ENCODE results near the gene GUCY2F.

GUCY2F gene

DNA sequence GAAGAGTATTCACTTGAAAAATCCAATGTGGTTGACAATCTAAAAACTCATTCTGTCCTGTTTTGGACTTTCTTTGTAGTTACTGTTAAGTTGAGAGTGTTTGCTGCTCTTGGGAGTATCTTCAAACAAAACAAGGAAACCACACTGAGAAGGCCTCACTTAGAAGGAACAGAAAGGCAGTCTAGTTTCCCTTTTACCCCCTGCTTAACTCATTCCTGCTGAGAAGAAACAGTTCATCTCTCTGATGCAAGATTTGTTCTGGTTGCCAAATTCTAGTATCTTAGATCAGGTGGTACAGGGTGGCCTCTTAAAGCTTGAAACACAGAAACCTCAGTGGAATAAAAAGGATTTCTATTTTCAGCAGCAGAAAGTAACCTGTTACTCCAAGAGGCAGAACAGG, 41.4 kb downstream of the GUCY2F start:
- no peak overlapping the region for H3K4me3 ChIP-seq
- peak overlapping the region; percentile 34; the same call in 1 of the 2 replicates for H3K27ac ChIP-seq
- no peak overlapping the region for H3K9ac ChIP-seq (ENCODE audit: insufficient read length)
- DNase-seq (ENCODE audit: low read depth, low spot score) = peak; percentile 6
- TF ChIP-seq EZH2 (IDR thresholded peaks at IDR 0.05) (no peak), FOXP2 (optimal IDR thresholded peaks at IDR 0.05; ENCODE audit: control extremely low read depth, extremely low read length, insufficient read depth) (no peak), POLR2AphosphoS5 (IDR thresholded peaks at IDR 0.05; ENCODE audit: borderline replicate concordance, low read depth, low read length) (no peak)
- H3K36me3 ChIP-seq (ENCODE audit: insufficient read depth, low read length) = no peaks in the 10 kb centered on the region
- no peaks in the 10 kb centered on the region for H3K9me3 ChIP-seq (ENCODE audit: low read depth, low read length)

DNA sequence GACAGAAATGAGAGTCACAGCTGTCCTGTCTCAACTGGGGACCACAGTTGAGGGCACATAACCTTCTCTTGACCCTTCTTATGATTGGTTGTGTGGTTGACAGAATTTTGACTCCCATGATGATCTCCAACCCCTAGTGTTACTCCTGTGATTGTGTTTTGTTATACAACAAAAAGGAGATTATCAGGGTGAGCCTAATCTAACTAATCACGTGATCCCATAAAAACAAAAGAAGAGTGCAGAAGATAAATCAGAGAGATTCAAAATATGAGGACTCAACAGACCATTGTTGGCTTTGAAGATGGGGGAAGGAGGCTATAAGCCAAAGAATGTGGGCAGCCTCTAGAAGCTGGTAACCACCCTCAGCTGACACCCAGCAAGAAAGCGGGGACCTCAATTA, 72.7 kb downstream of the GUCY2F start:
- no peak for DNase-seq (ENCODE audit: low read depth, low spot score)
- TF ChIP-seq FOXP2 (optimal IDR thresholded peaks at IDR 0.05; ENCODE audit: control extremely low read depth, extremely low read length, insufficient read depth) = no peak
- TF ChIP-seq POLR2AphosphoS5 (IDR thresholded peaks at IDR 0.05; ENCODE audit: borderline replicate concordance, low read depth, low read length) = no peak
- no peak for TF ChIP-seq EZH2 (IDR thresholded peaks at IDR 0.05)
- no peak overlapping the region for H3K27ac ChIP-seq
- H3K9ac ChIP-seq (ENCODE audit: insufficient read length) = no peak overlapping the region
- H3K36me3 ChIP-seq (ENCODE audit: insufficient read depth, low read length) = no peaks in the 10 kb centered on the region
- no peak overlapping the region for H3K4me3 ChIP-seq
- H3K9me3 ChIP-seq (ENCODE audit: low read depth, low read length) = no peaks in the 10 kb centered on the region

DNA sequence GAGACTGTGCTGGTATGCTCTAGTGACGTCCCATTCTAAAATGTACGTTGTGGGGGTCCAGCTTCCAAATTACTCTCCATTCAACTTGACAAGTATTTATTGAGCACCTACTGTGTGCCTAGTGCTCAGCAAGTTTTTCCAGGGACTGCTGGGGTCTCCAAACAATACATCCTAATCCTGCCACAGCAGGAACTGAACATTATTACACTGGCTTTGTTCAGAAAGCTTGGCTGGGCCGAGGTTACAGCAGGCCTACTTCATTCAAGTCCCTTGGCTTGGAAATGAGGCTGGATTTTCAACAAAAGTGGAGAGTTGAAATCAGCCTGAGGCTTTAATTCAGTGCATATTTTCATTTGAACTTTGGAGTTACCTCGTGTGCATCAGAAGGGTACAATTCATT, 78.0 kb downstream of the GUCY2F start:
- no peak for TF ChIP-seq FOXP2 (optimal IDR thresholded peaks at IDR 0.05; ENCODE audit: control extremely low read depth, extremely low read length, insufficient read depth)
- no peak for TF ChIP-seq EZH2 (IDR thresholded peaks at IDR 0.05)
- TF ChIP-seq POLR2AphosphoS5 (IDR thresholded peaks at IDR 0.05; ENCODE audit: borderline replicate concordance, low read depth, low read length) = no peak
- no peaks in the 10 kb centered on the region for H3K9me3 ChIP-seq (ENCODE audit: low read depth, low read length)
- no peaks in the 10 kb centered on the region for H3K36me3 ChIP-seq (ENCODE audit: insufficient read depth, low read length)
- DNase-seq (ENCODE audit: low read depth, low spot score) = no peak
- no peak overlapping the region for H3K27ac ChIP-seq
- H3K9ac ChIP-seq (ENCODE audit: insufficient read length) = no peak overlapping the region
- no peak overlapping the region for H3K4me3 ChIP-seq

DNA sequence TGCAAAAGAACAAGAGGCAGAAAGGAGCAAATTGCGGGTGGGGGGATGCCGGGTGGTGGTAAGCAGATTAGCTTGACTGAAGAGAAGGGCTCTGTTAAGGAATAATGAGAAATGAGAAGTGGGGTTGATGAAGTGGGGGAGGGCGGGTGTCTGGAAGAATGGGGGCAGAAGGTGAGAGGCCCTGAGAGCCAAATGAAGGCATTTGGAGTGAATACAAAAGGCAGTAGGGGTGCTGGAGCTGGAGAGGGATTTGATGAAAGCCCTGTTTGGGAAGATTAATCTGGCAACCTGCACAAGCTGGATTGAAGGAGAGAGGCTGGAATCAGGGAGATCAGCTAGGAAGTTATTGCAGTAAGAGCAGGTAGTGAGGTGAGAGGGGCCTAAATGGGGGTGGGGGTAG, 82.1 kb downstream of the GUCY2F start:
- TF ChIP-seq POLR2AphosphoS5 (IDR thresholded peaks at IDR 0.05; ENCODE audit: borderline replicate concordance, low read depth, low read length) = no peak
- no peak for TF ChIP-seq EZH2 (IDR thresholded peaks at IDR 0.05)
- TF ChIP-seq FOXP2 (optimal IDR thresholded peaks at IDR 0.05; ENCODE audit: control extremely low read depth, extremely low read length, insufficient read depth) = no peak
- no peak overlapping the region for H3K9ac ChIP-seq (ENCODE audit: insufficient read length)
- no peak for DNase-seq (ENCODE audit: low read depth, low spot score)
- H3K4me3 ChIP-seq = no peak overlapping the region
- H3K9me3 ChIP-seq (ENCODE audit: low read depth, low read length) = no peaks in the 10 kb centered on the region
- no peak overlapping the region for H3K27ac ChIP-seq
- H3K36me3 ChIP-seq (ENCODE audit: insufficient read depth, low read length) = no peaks in the 10 kb centered on the region

DNA sequence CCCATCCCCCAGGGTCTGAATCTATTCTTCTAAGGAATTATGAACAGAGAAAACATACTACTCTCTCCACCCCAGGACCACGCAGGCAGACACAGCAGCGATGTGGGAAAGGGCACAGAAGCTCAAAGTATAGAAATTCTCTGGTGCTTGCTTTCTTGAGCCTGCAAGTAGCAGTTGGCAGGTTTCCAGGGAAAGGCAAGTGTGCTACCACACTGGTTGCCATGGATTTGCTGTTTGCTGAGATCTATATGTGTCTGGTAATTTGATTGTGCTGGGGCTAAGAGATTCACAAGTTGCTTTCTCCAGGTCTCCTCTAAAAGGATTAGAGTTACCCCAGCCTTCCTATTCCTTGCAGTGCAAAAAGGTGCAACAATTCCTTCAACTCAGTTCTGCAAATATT, 83.1 kb downstream of the GUCY2F start:
- no peak for DNase-seq (ENCODE audit: low read depth, low spot score)

DNA sequence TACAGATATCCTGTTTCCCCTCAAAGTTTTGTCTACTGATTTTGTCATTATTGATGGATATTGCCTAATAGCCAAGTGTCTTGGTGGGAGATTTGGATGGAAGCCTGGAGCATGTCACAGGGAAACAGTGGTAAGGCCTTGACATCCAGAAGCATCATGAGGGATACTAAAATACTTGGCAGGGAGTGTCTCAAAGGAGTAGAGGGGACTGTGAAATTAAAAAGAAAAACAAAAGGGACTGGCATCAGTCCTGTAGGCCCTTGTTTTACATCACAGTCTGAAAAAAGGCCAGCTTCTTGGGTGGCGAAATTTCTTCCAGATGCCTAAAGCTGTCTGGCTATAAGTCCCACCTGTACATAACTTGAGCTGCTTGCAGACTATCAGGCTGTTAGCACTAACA, 83.8 kb downstream of the GUCY2F start:
- H3K36me3 ChIP-seq (ENCODE audit: insufficient read depth, low read length) = no peaks in the 10 kb centered on the region
- TF ChIP-seq POLR2AphosphoS5 (IDR thresholded peaks at IDR 0.05; ENCODE audit: borderline replicate concordance, low read depth, low read length) (no peak), EZH2 (IDR thresholded peaks at IDR 0.05) (no peak), FOXP2 (optimal IDR thresholded peaks at IDR 0.05; ENCODE audit: control extremely low read depth, extremely low read length, insufficient read depth) (no peak)
- H3K27ac ChIP-seq = no peak overlapping the region
- H3K9me3 ChIP-seq (ENCODE audit: low read depth, low read length) = no peaks in the 10 kb centered on the region
- no peak overlapping the region for H3K4me3 ChIP-seq
- H3K9ac ChIP-seq (ENCODE audit: insufficient read length) = no peak overlapping the region
- DNase-seq (ENCODE audit: low read depth, low spot score) = no peak

More for the DNA sequence above, 83.1 kb downstream of the GUCY2F start:
- Histone ChIP-seq H3K4me3 (no peak overlapping the region), H3K36me3 (ENCODE audit: insufficient read depth, low read length) (no peaks in the 10 kb centered on the region), H3K27ac (no peak overlapping the region), H3K9me3 (ENCODE audit: low read depth, low read length) (no peaks in the 10 kb centered on the region), H3K9ac (ENCODE audit: insufficient read length) (no peak overlapping the region)
- TF ChIP-seq FOXP2 (optimal IDR thresholded peaks at IDR 0.05; ENCODE audit: control extremely low read depth, extremely low read length, insufficient read depth) (no peak), POLR2AphosphoS5 (IDR thresholded peaks at IDR 0.05; ENCODE audit: borderline replicate concordance, low read depth, low read length) (no peak), EZH2 (IDR thresholded peaks at IDR 0.05) (no peak)

DNA sequence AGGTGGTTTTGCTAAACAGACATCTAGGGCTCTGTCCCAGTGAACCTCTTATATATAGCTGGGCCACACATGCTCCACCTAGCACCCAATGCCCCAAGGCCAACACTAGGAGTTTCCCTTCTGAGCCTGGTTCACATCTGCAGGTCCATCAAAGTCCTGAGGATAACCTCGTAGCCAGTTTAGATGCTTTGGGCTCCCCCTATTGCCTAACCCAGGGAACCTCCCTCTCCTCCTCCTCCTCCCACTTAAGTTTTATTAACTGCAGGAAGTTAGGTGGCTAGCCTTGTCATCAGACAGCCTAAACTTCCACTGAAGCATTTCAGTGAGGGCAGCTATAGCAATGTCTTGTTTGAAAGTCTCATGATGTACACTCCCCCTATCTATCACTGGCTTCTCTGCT, 88.0 kb downstream of the GUCY2F start:
- H3K4me3 ChIP-seq = no peak overlapping the region
- no peak for TF ChIP-seq FOXP2 (optimal IDR thresholded peaks at IDR 0.05; ENCODE audit: control extremely low read depth, extremely low read length, insufficient read depth)
- no peak for TF ChIP-seq EZH2 (IDR thresholded peaks at IDR 0.05)
- no peak for DNase-seq (ENCODE audit: low read depth, low spot score)
- H3K9ac ChIP-seq (ENCODE audit: insufficient read length) = no peak overlapping the region
- no peaks in the 10 kb centered on the region for H3K36me3 ChIP-seq (ENCODE audit: insufficient read depth, low read length)
- H3K9me3 ChIP-seq (ENCODE audit: low read depth, low read length) = no peaks in the 10 kb centered on the region
- H3K27ac ChIP-seq = no peak overlapping the region

DNA sequence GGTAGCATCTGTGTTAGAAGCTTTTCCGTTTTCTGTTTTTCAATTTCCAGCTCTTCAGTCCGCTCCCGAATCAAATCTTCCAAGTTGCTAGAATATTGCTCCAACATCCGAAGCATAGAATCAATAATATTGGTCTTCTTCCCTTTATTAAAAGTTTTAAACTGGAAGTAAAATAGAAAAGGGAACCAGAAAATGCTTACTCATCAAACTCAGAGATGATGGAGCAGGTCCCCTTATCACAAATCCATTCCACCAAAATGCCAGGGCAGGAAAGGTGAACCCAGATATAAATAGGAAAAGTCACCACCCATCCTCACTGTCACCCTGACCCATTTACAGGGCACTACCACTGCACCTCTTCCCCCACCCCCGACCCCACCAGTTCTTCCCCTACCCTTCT, 89.0 kb downstream of the GUCY2F start:
- no peak overlapping the region for H3K9ac ChIP-seq (ENCODE audit: insufficient read length)
- no peaks in the 10 kb centered on the region for H3K36me3 ChIP-seq (ENCODE audit: insufficient read depth, low read length)
- no peaks in the 10 kb centered on the region for H3K9me3 ChIP-seq (ENCODE audit: low read depth, low read length)
- TF ChIP-seq FOXP2 (optimal IDR thresholded peaks at IDR 0.05; ENCODE audit: control extremely low read depth, extremely low read length, insufficient read depth) (no peak), EZH2 (IDR thresholded peaks at IDR 0.05) (no peak)
- no peak for DNase-seq (ENCODE audit: low read depth, low spot score)
- H3K4me3 ChIP-seq = no peak overlapping the region
- no peak overlapping the region for H3K27ac ChIP-seq

DNA sequence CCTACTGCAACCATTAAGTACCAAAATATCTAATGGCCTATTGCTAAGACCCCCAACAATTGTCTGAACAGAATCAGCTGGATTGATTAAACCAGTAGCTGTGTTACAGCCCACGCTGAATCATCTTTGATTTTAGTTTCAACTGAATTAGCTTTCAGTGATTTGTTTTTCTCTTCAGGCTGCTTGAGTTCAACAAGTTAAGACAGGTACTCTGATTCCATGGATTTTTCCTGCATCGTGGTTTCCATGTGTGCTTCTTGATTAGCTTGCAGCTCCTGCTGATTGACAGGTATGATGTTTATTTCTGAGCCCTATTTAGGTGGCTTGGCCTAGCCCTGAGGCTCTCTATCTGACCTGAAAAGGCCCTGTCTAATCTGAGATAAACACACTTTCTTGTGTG, 91.3 kb downstream of the GUCY2F start:
- Histone ChIP-seq H3K9ac (ENCODE audit: insufficient read length) (no peak overlapping the region), H3K4me3 (no peak overlapping the region), H3K27ac (no peak overlapping the region), H3K9me3 (ENCODE audit: low read depth, low read length) (no peaks in the 10 kb centered on the region), H3K36me3 (ENCODE audit: insufficient read depth, low read length) (no peaks in the 10 kb centered on the region)
- no peak for DNase-seq (ENCODE audit: low read depth, low spot score)
- no peak for TF ChIP-seq POLR2AphosphoS5 (IDR thresholded peaks at IDR 0.05; ENCODE audit: borderline replicate concordance, low read depth, low read length)
- no peak for TF ChIP-seq FOXP2 (optimal IDR thresholded peaks at IDR 0.05; ENCODE audit: control extremely low read depth, extremely low read length, insufficient read depth)
- no peak for TF ChIP-seq EZH2 (IDR thresholded peaks at IDR 0.05)

Measured in SK-N-MC (cell line).